Uterus (tissue), 2 donors: ENCODE results near the gene PPP1R26.

Experiments used
- POLR2A ChIP-seq, 2 donors: fragments of 450-650 bp; IDR thresholded peaks; one replicate each; pipeline ENCODE4 v1.6.1; 2016; ENCODE audit warnings: antibody characterized with exemption in 2 of 2, mild to moderate bottlenecking in 1 of 2, moderate library complexity in 1 of 2
- TF ChIP-seq, protein P1 (sequence below), 4 experiments: fragments of 200-600 bp in 2 of 4; fragments of 450-650 bp in 2 of 4; sonication (generic) in 2 of 4; IDR thresholded peaks; one replicate each; pipeline ENCODE4 v1.5.1; 2016 to 2019; ENCODE audit warnings: antibody characterized with exemption in 4 of 4, mild to moderate bottlenecking in 2 of 4, moderate library complexity in 1 of 4

DNA sequence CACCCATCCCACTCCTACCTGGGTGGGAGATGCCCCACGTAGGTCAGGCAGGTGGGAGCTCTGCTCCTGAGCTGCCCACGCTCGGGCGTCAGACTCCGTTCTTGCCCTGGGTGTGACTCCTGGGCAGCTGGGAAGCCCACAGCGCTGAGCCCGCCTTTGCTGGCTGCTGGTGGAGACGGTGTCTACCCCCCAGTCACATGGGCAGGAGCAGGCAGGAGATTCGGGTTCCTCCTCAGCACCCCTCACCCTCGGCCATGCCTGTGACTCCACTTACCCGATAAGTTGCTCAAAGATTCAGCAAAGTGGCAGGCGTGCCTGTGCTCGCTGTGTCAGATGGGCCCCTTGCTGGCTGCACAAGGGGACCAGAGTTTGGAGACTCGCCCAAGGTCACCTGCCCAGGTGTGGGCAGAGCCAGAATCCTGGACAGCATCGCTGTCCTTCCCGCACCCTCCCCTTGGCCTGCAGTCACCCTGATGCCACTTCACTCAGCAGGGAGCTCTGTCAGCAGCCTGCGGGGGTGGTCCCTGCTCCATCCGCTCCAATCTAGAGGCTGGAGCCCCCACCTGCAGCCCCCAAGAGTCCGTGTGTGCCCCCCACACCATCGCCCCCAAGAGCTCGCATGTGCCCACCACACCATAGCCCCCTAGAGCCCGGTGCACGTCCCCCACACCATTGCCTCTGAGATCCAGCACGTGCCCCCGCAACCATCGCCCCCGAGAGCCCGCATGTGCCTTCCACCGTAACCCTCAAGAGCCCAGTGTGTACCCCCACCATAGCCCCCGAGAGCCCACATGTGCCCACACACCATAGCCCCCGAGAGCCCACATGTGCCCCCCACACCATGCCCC, 45.9 kb downstream of the PPP1R26 start:
- TF ChIP-seq, protein P1, sequence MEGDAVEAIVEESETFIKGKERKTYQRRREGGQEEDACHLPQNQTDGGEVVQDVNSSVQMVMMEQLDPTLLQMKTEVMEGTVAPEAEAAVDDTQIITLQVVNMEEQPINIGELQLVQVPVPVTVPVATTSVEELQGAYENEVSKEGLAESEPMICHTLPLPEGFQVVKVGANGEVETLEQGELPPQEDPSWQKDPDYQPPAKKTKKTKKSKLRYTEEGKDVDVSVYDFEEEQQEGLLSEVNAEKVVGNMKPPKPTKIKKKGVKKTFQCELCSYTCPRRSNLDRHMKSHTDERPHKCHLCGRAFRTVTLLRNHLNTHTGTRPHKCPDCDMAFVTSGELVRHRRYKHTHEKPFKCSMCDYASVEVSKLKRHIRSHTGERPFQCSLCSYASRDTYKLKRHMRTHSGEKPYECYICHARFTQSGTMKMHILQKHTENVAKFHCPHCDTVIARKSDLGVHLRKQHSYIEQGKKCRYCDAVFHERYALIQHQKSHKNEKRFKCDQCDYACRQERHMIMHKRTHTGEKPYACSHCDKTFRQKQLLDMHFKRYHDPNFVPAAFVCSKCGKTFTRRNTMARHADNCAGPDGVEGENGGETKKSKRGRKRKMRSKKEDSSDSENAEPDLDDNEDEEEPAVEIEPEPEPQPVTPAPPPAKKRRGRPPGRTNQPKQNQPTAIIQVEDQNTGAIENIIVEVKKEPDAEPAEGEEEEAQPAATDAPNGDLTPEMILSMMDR (IDR thresholded peaks at IDR 0.05) = no peak
- TF ChIP-seq POLR2A (IDR thresholded peaks at IDR 0.05) = no peak
